ENCODE measurements around the gene C11orf71.

The C11orf71 gene

DNA sequence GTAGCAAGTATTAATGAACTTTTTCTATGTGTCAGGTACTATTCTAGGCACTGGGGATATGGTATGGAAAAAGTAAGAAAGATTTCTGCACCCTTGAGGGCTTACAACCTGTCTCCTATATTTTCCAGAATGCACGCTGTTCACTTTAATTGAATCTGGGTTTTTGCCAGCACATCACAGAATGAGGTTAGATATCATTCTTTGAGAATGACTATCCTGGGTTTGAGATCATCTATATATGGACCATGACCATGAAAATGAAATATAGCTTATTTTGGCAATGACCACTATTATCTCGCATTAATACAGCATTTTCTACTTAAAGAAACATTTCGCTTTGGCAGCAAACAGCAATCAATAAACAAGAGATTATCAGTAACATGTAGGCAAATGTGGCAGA lies 46.9 kb downstream of the C11orf71 start:
- DNase-seq (ENCODE audit: extremely low read depth, low read depth), result no peak
- no peak overlapping the region for H3K4me3 ChIP-seq (replicated peaks; ENCODE audit: low read depth, low read length)
- TF ChIP-seq, protein P1, sequence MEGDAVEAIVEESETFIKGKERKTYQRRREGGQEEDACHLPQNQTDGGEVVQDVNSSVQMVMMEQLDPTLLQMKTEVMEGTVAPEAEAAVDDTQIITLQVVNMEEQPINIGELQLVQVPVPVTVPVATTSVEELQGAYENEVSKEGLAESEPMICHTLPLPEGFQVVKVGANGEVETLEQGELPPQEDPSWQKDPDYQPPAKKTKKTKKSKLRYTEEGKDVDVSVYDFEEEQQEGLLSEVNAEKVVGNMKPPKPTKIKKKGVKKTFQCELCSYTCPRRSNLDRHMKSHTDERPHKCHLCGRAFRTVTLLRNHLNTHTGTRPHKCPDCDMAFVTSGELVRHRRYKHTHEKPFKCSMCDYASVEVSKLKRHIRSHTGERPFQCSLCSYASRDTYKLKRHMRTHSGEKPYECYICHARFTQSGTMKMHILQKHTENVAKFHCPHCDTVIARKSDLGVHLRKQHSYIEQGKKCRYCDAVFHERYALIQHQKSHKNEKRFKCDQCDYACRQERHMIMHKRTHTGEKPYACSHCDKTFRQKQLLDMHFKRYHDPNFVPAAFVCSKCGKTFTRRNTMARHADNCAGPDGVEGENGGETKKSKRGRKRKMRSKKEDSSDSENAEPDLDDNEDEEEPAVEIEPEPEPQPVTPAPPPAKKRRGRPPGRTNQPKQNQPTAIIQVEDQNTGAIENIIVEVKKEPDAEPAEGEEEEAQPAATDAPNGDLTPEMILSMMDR (IDR thresholded peaks at IDR 0.05; ENCODE audit: low read depth, low read length, missing control alignments), result no peak

- no peak for DNase-seq (ENCODE audit: extremely low read depth, low read depth)
- TF ChIP-seq, protein P1 (IDR thresholded peaks at IDR 0.05; ENCODE audit: low read depth, low read length, missing control alignments), result no peak
Observed at GRCh38 chr11:114350022-114350421, 50.3 kb downstream of the C11orf71 start.

More at GRCh38 chr11:114350022-114350421, 50.3 kb downstream of the C11orf71 start:
- H3K4me3 ChIP-seq (replicated peaks; ENCODE audit: low read depth, low read length), result no peak overlapping the region

All from HFF-Myc (cell line).